OCI-LY7 (cell line): ENCODE data around the gene AICDA.

Experiments
- CTCF ChIP-seq: fragments of 200-600 bp; sonication (generic); conservative IDR thresholded peaks from 2 replicates; pipeline ENCODE4 v1.5.1; 2014; ENCODE audit warnings: mild to moderate bottlenecking, antibody characterized with exemption, low read length, moderate library complexity, mixed read lengths
- EZH2phosphoT487 ChIP-seq: fragments of 200-600 bp; sonication (generic); IDR thresholded peaks from 2 replicates; pipeline ENCODE4 v1.6.1; 2018; ENCODE audit warnings: low read depth, borderline replicate concordance, mild to moderate bottlenecking, mixed run types, antibody characterized with exemption, low read length, moderate library complexity, mixed read lengths

- no peak for TF ChIP-seq CTCF
- no peak for TF ChIP-seq EZH2phosphoT487
These were observed 48.4 kb upstream of the AICDA start for GRCh38 chr12:8661016-8661415.
